HepG2 (cell line): ENCODE results near the gene CTDSPL2. TPM values are rescaled to one million over a fixed set of nuclear protein-coding genes. Genes with fewer than 3 reads are reported as not detected.
"Not testable (repeated sequence)": the region's sequence is repeated elsewhere in the genome, so short reads cannot be mapped to it uniquely, and the experiment has no call there.

Source experiments
- ATAC-seq: fragments of 200-7000 bp; cut with Tn5 transposase; 3 replicates; pipeline ENCODE4 v1.9.1; 2020; ENCODE audit warnings: mild to moderate bottlenecking, moderate library complexity
- BruUV-seq: library from RNA; stranded (reverse); fragments of 400-500 nt; replicated peaks from 2 replicates; lab custom pipeline; 2021; lab: Mats Ljungman, UMichigan
- CTCF ChIA-PET: fragments of 300-600 bp; formaldehyde crosslinking; extraction: SDS; loops from one replicate; lab custom pipeline; 2021; ENCODE audit warnings: low total read pairs, inconsistent platforms, low intra/inter-chr PET ratio; lab: Yijun Ruan, JAX
- POLR2A ChIA-PET: fragments of 350-600 bp; sonication (Branson Sonifier 250); formaldehyde crosslinking; loops from one replicate; lab custom pipeline; 2020; ENCODE audit warnings: antibody characterized with exemption, inconsistent platforms; lab: Yijun Ruan, JAX
- DNase-seq: peaks from one replicate; pipeline ENCODE4 v3.0.0-alpha.2; 2015; ENCODE audit warnings: low spot score
- FAIRE-seq: peaks from 3 replicates; lab custom pipeline; 2011; peaks lifted over from hg19 to GRCh38; lab: Jason Lieb, UNC
- H2AFZ ChIP-seq: one replicate; pipeline ENCODE4 v1.6.1; 2011; ENCODE audit warnings: low read length, inconsistent platforms
- H3K27ac ChIP-seq: fragments of 300-600 bp; 3 replicates; pipeline ENCODE4 v1.8.0; 2011; ENCODE audit warnings: mixed run types, mild to moderate bottlenecking, mixed read lengths, low read length, inconsistent platforms; ENCODE audit not compliant: insufficient read depth; ENCODE audit errors: extremely low read length
- H3K27me3 ChIP-seq, 2 experiments: fragments of 200-600 bp in 1 of 2; 2 replicates in 1 of 2; 3 replicates in 1 of 2; pipeline versions ENCODE4 v1.6.0 to v1.8.0; 2011; ENCODE audit warnings: low read length in 2 of 2, mild to moderate bottlenecking in 2 of 2, moderate library complexity in 2 of 2, inconsistent platforms in 1 of 2; ENCODE audit not compliant: insufficient read depth in 2 of 2, control insufficient read depth in 1 of 2
- H3K36me3 ChIP-seq, 2 experiments: fragments of 200-600 bp in 1 of 2; replicated peaks in 1 of 2; 2 replicates in 1 of 2; 3 replicates in 1 of 2; pipeline versions ENCODE4 v1.5.1 to v1.8.0; 2011; ENCODE audit warnings: low read length in 2 of 2, inconsistent platforms in 1 of 2; ENCODE audit not compliant: insufficient read depth in 2 of 2, control insufficient read depth in 1 of 2
- H3K4me1 ChIP-seq: 2 replicates; pipeline ENCODE4 v1.5.1; 2012; ENCODE audit warnings: low read length, inconsistent platforms; ENCODE audit not compliant: insufficient read depth
- H3K4me2 ChIP-seq: 2 replicates; pipeline ENCODE4 v1.6.0; 2011; ENCODE audit warnings: low read depth, low read length, inconsistent platforms
- H3K4me3 ChIP-seq, 3 experiments: fragments of 200-600 bp in 1 of 3; sonication (generic), shearing (Covaris generic) in 1 of 3; replicated peaks in 1 of 3; 2 replicates each; pipeline ENCODE4 v1.5.1; 2011 to 2016; ENCODE audit warnings: low read length in 3 of 3, inconsistent platforms in 2 of 3, low read depth in 2 of 3, mild to moderate bottlenecking in 2 of 3, control low read depth in 1 of 3, mixed read lengths in 1 of 3; ENCODE audit not compliant: insufficient read depth in 1 of 3
- H3K79me2 ChIP-seq: one replicate; pipeline ENCODE4 v1.6.1; 2011; ENCODE audit warnings: low read length, inconsistent platforms; ENCODE audit not compliant: insufficient read depth
- H3K9ac ChIP-seq: 2 replicates; pipeline ENCODE4 v1.6.0; 2011; ENCODE audit warnings: mild to moderate bottlenecking, low read depth, low read length, inconsistent platforms; ENCODE audit not compliant: insufficient read depth
- H3K9me3 ChIP-seq: 2 replicates; pipeline ENCODE4 v1.5.1; 2012; ENCODE audit warnings: mild to moderate bottlenecking, low read length
- H4K20me1 ChIP-seq: 2 replicates; pipeline ENCODE4 v1.6.0; 2011; ENCODE audit warnings: inconsistent platforms, mild to moderate bottlenecking, low read length, moderate library complexity; ENCODE audit not compliant: insufficient read depth
- ZHX2 ChIP-seq, 2 experiments: sonication (generic) in 1 of 2; formaldehyde crosslinking in 1 of 2; IDR thresholded peaks; 2 replicates each; pipeline versions ENCODE4 v1.6.1 to v1.9.0; 2014 to 2022; ENCODE audit warnings: antibody characterized with exemption in 1 of 2, borderline replicate concordance in 1 of 2, inconsistent platforms in 1 of 2, low read depth in 1 of 2, missing genetic modification reagents in 1 of 2
- WGBS: methylation state at CpG from one replicate; pipeline ENCODE4 v1.1.6; 2017; ENCODE audit warnings: low lambda C conversion rate; 5-methylcytosine and 5-hydroxymethylcytosine counted together
- in situ Hi-C: cut with HindIII; loops from 2 replicates; pipeline ENCODE4 v1.10.0; 2017; ENCODE audit warnings: low pct_unique_long_range_greater_than_20kb; ENCODE audit not compliant: extremely low pct_ligation_motif_present
- intact Hi-C: fragments of 100-400 bp; cut with micrococcal nuclease; formaldehyde crosslinking; loops from one replicate; pipeline ENCODE4 v1.10.0; 2022; ENCODE audit not compliant: unreplicated experiment
- polyA plus RNA-seq, 8 experiments: library from polyadenylated mRNA; depleted of rRNA in 3 of 8; stranded (reverse) in 7 of 8; unstranded in 1 of 8; fragments of >200 nt; fragmentation: Illumina TruSeq in 4 of 8; extraction: Trizol in 4 of 8; gene quantifications; 2 replicates each; pipeline versions ENCODE4 v1.2.1 to v1.2.3, GENCODE V29; 2011 to 2016; ENCODE audit warnings: low read depth in 4 of 8, missing spikeins in 1 of 8, mixed read lengths in 1 of 8; ENCODE audit not compliant: insufficient read depth in 1 of 8
- total RNA-seq, 5 experiments: library from RNA; depleted of rRNA; stranded (reverse); fragments of >200 nt; fragmentation: Illumina TruSeq; extraction: Trizol; gene quantifications; 2 replicates each; pipeline ENCODE4 v1.2.3, GENCODE V29; 2016; ENCODE audit warnings: low read depth in 1 of 5

Gene CTDSPL2
- total and polyA plus RNA-seq, 2 of the 13 experiments (the other 11 are each of a cell fraction or from before 2014, with no cell fraction given): 37.4 to 56.2 TPM

DNA sequence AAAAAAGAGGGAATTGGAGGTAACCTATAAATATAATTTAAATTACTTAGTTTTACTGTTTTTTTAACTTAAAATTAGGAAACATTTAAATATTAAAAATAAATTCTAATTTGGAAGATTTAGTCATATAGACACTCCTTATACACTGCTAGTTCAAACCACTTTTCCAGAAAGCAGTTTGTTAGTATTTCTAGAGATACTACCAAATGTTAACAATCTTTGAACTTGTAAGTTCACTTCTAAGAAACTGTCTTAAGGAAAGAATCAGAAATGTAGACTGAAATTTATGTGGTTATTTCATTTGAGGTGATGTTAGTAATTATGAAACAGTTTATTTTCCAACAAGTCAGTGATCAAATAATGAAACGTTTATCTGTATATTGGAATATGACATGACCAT, 22.7 kb downstream of the CTDSPL2 start (continued):
- TF ChIP-seq ZHX2 (IDR thresholded peaks at IDR 0.05; ENCODE audit: low read depth): no peak
- TF ChIP-seq ZHX2 (CRISPR knock-in tag; IDR thresholded peaks at IDR 0.05; ENCODE audit: borderline replicate concordance): no peak

DNA sequence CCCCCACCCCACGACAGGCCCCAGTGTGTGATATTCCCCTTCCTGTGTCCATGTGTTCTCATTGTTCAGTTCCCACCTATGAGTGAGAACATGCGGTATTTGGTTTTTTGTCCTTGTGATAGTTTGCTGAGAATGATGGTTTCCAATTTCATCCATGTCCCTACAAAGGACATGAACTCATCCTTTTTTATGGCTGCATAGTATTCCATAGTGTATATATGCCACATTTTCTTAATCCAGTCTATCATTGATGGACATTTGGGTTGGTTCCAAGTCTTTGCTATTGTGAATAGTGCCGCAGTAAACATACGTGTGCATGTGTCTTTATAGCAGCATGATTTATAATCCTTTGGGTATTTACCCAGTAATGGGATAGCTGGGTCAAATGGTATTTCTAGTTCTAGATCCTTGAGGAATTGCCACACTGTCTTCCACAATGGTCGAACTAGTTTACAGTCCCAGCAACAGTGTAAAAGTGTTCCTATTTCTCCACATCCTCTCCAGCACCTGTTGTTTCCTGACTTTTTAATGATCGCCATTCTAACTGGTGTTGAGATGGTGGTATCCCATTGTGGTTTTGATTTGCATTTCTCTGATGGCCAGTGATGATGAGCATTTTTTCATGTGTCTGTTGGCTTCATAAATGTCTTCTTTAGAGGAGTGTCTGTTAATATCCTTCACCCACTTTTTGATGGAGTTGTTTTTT, 26.3 kb downstream of the CTDSPL2 start:
- ATAC-seq, CTCF ChIA-PET, H3K27ac ChIP-seq, BruUV-seq, H3K4me3 ChIP-seq, H3K36me3 ChIP-seq, H3K9me3 ChIP-seq, H2AFZ ChIP-seq, intact Hi-C loops, H3K4me2 ChIP-seq, in situ Hi-C loops, FAIRE-seq, POLR2A ChIA-PET, DNase-seq, H3K9ac ChIP-seq, H3K27me3 ChIP-seq: not testable (repeated sequence)
- Histone ChIP-seq H3K79me2 (peaks cover 72% of the 10 kb centered on the region), H4K20me1 (peaks cover 23% of the 10 kb centered on the region), H3K4me1 (peaks cover 18% of the 10 kb centered on the region)
- 98% methylated on average over 6 of the region's 6 CpGs for WGBS
